Calu3 (cell line): Measurements from ENCODE around the gene FRMD1. TPM values are rescaled to one million over a fixed set of nuclear protein-coding genes. Genes with fewer than 3 reads are reported as not detected.

Experiments used
- BruUV-seq: library from RNA; stranded (reverse); fragments of 400-500 nt; replicated peaks from 2 replicates; lab custom pipeline; 2021; lab: Mats Ljungman, UMichigan
- CTCF ChIA-PET: fragments of 300-600 bp; sonication (Branson Sonifier 250); formaldehyde crosslinking; loops from one replicate; lab custom pipeline; 2022; ENCODE audit warnings: antibody characterized with exemption; lab: Charles Lee
- DNase-seq: peaks from one replicate; pipeline ENCODE4 v3.0.0; 2022
- H3K27ac Mint-ChIP-seq: one replicate; pipeline ENCODE4 v1.8.0; 2022; ENCODE audit warnings: mixed read lengths; ENCODE audit not compliant: unreplicated experiment
- H3K27me3 Mint-ChIP-seq: one replicate; pipeline ENCODE4 v1.8.0; 2022; ENCODE audit warnings: mixed read lengths; ENCODE audit not compliant: unreplicated experiment
- H3K36me3 Mint-ChIP-seq: one replicate; pipeline ENCODE4 v1.8.0; 2022; ENCODE audit warnings: mild to moderate bottlenecking, moderate library complexity, mixed read lengths; ENCODE audit not compliant: insufficient read depth, unreplicated experiment
- H3K4me1 Mint-ChIP-seq: one replicate; pipeline ENCODE4 v1.8.0; 2022; ENCODE audit warnings: mild to moderate bottlenecking, low read depth, mixed read lengths; ENCODE audit not compliant: unreplicated experiment
- H3K4me3 Mint-ChIP-seq: one replicate; pipeline ENCODE4 v1.8.0; 2022; ENCODE audit warnings: mild to moderate bottlenecking, low read depth, moderate library complexity, mixed read lengths; ENCODE audit not compliant: unreplicated experiment
- H3K9me3 Mint-ChIP-seq: one replicate; pipeline ENCODE4 v1.8.0; 2022; ENCODE audit warnings: low read depth, mixed read lengths; ENCODE audit not compliant: unreplicated experiment
- intact Hi-C: fragments of 100-400 bp; cut with micrococcal nuclease; formaldehyde crosslinking; loops from one replicate; pipeline ENCODE4 v1.10.0; 2022; ENCODE audit not compliant: unreplicated experiment
- total RNA-seq: library from RNA; stranded (reverse); gene quantifications from 2 replicates; pipeline ENCODE4 v1.2.3, GENCODE V29; 2022
- TF ChIP-seq, protein P1 (sequence below): fragments of 200-600 bp; IDR thresholded peaks from one replicate; pipeline ENCODE4 v1.8.0; 2022; ENCODE audit warnings: antibody characterized with exemption; ENCODE audit not compliant: unreplicated experiment

FRMD1 gene
- total RNA-seq, 1 experiment from 2014 or later: not detected

DNA sequence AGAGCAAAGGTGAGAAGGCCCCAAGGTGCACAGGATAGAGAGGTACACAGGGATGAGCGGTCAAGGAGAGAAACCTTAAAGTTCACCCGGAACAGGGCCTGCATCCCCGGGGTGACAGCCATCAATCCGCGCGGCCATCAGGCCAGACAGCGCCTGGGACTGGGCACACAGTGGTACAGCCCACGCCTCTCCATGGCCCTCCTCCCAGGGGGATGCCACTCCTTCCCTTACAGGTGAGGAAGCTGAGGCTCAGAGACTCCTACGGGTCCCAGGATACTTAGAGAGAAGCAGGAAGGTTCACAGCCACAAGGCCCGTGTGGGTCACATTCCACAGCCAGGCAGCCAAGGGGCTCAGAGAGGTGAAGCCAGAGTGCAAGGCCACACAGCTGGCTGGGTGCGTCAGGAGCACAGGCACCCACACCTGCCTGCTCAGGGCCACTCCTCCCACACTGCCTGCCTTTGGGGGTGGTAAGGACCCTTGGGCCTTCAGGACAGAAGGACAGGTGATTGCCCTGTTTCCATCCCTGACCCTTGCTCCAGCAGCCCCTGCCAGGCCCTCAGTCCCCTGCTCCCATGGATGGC is 14.7 kb downstream of the FRMD1 start:
- TF ChIP-seq, protein P1, sequence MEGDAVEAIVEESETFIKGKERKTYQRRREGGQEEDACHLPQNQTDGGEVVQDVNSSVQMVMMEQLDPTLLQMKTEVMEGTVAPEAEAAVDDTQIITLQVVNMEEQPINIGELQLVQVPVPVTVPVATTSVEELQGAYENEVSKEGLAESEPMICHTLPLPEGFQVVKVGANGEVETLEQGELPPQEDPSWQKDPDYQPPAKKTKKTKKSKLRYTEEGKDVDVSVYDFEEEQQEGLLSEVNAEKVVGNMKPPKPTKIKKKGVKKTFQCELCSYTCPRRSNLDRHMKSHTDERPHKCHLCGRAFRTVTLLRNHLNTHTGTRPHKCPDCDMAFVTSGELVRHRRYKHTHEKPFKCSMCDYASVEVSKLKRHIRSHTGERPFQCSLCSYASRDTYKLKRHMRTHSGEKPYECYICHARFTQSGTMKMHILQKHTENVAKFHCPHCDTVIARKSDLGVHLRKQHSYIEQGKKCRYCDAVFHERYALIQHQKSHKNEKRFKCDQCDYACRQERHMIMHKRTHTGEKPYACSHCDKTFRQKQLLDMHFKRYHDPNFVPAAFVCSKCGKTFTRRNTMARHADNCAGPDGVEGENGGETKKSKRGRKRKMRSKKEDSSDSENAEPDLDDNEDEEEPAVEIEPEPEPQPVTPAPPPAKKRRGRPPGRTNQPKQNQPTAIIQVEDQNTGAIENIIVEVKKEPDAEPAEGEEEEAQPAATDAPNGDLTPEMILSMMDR: no peak
- H3K4me1 Mint-ChIP-seq: peaks cover 11% of the 10 kb centered on the region
- CTCF ChIA-PET: no interaction called here
- no peaks in the 10 kb centered on the region for H3K36me3 Mint-ChIP-seq
- no peaks in the 10 kb centered on the region for H3K9me3 Mint-ChIP-seq
- intact Hi-C loops: loop anchor here (10.0 kb wide), 1 partner anchor 70 kb away; no protein-coding TSS in a partner anchor
- H3K27ac Mint-ChIP-seq: no peak overlapping the region
- H3K4me3 Mint-ChIP-seq: no peak overlapping the region
- no peak for DNase-seq
- no TSS peak for BruUV-seq
- peaks cover 55% of the 10 kb centered on the region for H3K27me3 Mint-ChIP-seq

DNA sequence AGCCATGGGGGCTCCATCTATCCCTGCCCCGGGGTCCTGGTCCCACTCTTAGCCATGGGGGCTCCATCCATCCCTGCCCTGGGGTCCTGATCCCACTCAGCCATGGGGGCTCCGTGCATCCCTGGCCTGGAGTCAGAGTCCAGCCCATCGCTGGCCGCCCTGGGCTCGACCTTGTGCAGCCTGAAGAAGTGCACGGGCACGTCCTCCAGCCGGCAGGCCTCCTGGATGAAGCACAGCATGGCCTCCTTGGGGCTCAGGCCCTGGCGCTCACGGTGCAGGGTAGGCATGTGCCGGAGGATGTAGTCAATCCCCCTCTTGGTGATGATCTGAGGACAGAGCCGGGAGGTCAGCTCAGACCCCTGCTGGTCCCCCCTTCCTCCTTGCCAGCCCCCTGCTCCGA is 15.6 kb downstream of the FRMD1 start:
- CTCF ChIA-PET: no interaction called here
- TF ChIP-seq, protein P1: no peak
- DNase-seq: no peak
- intact Hi-C loops: loop anchor here (10.0 kb wide), 1 partner anchor 71 kb away; no protein-coding TSS in a partner anchor
- Mint-ChIP-seq H3K9me3 (no peaks in the 10 kb centered on the region), H3K4me3 (no peak overlapping the region), H3K27me3 (peaks cover 51% of the 10 kb centered on the region), H3K27ac (no peak overlapping the region), H3K36me3 (no peaks in the 10 kb centered on the region), H3K4me1 (peaks cover 11% of the 10 kb centered on the region)
- BruUV-seq: no TSS peak

DNA sequence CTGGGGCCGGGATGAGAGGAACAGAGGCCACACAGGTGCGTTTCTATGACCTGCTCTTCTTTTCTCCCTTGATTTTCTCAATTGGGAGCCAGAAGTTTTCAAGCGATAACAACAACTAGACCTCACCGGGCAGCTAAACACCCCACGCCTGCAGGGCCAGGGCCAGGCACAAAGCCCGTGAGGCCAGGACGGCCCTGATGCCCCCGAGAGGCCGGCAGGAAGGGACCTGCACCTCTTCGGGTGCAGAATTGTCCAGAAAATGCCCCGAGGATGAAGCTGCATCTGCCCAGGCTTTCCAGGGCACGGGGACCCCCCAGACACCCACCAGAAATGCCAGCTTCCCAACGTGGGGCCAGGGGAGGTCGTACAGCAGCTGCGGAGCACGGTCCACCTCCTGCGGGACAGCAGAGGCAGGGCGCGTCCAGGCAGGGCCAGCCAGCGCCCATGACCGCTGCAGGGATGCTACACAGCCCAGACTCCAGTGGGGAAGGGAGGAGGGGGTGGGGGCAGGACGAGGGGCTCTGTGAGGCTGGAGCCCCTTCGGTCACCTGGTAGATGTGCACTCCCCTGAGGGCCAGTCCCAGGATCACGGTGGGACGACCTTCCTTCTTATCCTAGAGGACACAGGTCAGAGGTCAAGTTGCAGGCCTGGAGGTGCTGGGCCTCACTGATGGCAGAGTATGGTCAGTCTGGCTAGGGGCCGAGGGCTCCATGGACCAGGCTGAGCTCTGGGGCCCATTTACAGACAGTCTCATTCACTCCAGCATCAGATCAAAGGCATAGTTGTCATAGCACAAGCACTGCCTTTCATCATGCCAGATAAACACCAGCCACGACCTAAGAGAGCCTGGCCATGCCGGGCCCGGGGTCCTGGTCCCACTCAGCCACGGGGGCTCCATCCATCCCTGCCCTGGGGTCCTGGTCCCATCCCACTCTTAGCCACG is 16.4 kb downstream of the FRMD1 start:
- peaks cover 51% of the 10 kb centered on the region for H3K27me3 Mint-ChIP-seq
- no peaks in the 10 kb centered on the region for H3K36me3 Mint-ChIP-seq
- peaks cover 11% of the 10 kb centered on the region for H3K4me1 Mint-ChIP-seq
- no peak overlapping the region for H3K27ac Mint-ChIP-seq
- TF ChIP-seq, protein P1: no peak
- DNase-seq: no peak
- no peaks in the 10 kb centered on the region for H3K9me3 Mint-ChIP-seq
- H3K4me3 Mint-ChIP-seq: no peak overlapping the region
- intact Hi-C loops: loop anchor here (10.0 kb wide), 1 partner anchor 72 kb away; no protein-coding TSS in a partner anchor
- no TSS peak for BruUV-seq
- CTCF ChIA-PET: no interaction called here

DNA sequence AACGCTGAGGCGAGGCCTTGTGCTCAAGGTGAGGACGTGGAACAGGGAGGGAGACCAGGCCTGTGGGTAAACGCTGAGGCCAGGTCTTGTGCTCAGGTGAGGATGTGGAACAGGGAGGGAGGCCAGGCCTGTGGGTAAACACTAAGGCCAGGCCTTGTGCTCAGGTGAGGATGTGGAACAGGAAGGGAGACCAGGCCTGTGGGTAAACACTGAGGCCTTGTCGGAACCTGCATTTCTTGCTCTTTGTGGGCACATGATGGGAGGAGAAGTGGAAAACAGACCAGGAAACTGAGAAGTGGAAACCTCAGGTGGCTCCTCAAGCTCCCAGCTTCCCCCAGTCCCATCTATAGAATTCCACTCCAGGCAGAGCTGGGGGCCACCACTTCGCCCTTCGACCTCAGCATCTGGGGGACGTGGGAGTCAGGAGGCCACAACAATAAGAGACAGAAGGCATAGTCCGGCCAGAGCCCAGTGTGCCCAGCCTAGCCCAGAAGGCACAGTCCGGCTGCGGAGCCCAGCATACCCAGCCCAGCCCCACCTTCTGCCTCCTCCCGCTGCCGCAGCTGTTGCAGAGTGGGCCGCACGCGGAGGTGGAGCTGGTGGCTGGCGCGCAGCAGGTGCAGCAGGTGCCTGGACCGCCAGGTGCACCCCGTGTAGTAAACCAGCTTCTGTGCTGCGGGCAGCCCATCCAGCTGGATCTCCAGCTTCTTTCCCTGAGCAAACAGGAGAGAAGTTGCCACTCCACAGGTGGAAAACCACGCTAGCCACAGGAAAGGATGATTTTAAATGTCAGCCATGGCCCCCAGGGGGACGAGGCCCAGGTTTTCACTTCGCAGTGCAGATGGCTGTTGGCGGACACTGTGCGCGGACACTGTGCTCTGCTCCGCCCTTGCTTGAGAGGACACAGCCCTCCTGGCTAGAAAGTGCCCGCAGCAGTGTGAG is 17.5 kb downstream of the FRMD1 start:
- no peak for DNase-seq
- no peaks in the 10 kb centered on the region for H3K9me3 Mint-ChIP-seq
- no peak overlapping the region for H3K27ac Mint-ChIP-seq
- CTCF ChIA-PET: interaction anchor here (1.0 to 1.7 kb wide), 2 partner anchors 10 to 72 kb away, joined by 3 to 4 read pairs; no protein-coding TSS in a partner anchor
- no peak overlapping the region for H3K4me3 Mint-ChIP-seq
- BruUV-seq: no TSS peak
- TF ChIP-seq, protein P1: no peak
- intact Hi-C loops: loop anchor here (10.0 kb wide), 1 partner anchor 73 kb away; no protein-coding TSS in a partner anchor
- peaks cover 51% of the 10 kb centered on the region for H3K27me3 Mint-ChIP-seq
- H3K36me3 Mint-ChIP-seq: no peaks in the 10 kb centered on the region
- peaks cover 11% of the 10 kb centered on the region for H3K4me1 Mint-ChIP-seq
